ENCODE results near the gene SDK2. TPM values are rescaled to one million over a fixed set of nuclear protein-coding genes. Genes with fewer than 3 reads are reported as not detected.

Gene SDK2
- total and polyA plus RNA-seq, 9 of the 15 experiments (the other 6 are each of a cell fraction or from before 2014, with no cell fraction given): 0.04 TPM; not detected in 8

GRCh38 chr17:73522107-73522506 is 122.1 kb downstream of the SDK2 start (continued):
- no peak for TF ChIP-seq ZSCAN32 (CRISPR knock-in tag; IDR thresholded peaks at IDR 0.05)
- no peak for TF ChIP-seq U2AF2 (optimal IDR thresholded peaks at IDR 0.05; ENCODE audit: low read depth, low read length)
- no peak for TF ChIP-seq ZNF695 (CRISPR knock-in tag; IDR thresholded peaks at IDR 0.05)
- no peak for TF ChIP-seq ARID1B (IDR thresholded peaks at IDR 0.05)
- TF ChIP-seq MAFK (IDR thresholded peaks at IDR 0.05; ENCODE audit: low read length): no peak

- H3K9me1 ChIP-seq (ENCODE audit: control insufficient read depth, insufficient read depth, low read length): no peaks in the 10 kb centered on the region
- intact Hi-C loops (cut with micrococcal nuclease): no loop called here
- H4K20me1 ChIP-seq (replicated peaks; ENCODE audit: control insufficient read depth, insufficient read depth, low read length): no peaks in the 10 kb centered on the region
- no TSS peak for BruUV-seq (replicated peaks)
- POLR2A ChIA-PET: interaction anchor here (0.5 kb wide), 1 partner anchor 185 kb away, joined by 3 read pairs; no protein-coding TSS in a partner anchor
- peaks cover 0 to 60% of the 10 kb centered on the region in 2 experiments; a peak in 3 of 5 replicates for H3K27me3 ChIP-seq (ENCODE audit: control insufficient read depth in 2 of 2, insufficient read depth in 2 of 2, low read length in 2 of 2)
- no peak for FAIRE-seq
- no peak overlapping the region for H3K9ac ChIP-seq (ENCODE audit: insufficient read depth in 1 of 2, low read depth in 2 of 2, low read length in 2 of 2)
- 5% methylated on average over 5 of the region's 5 CpGs for WGBS (ENCODE audit: insufficient coverage, low coverage, missing lambda C conversion rate)
- H3K27ac ChIP-seq (ENCODE audit: extremely low read depth, low read depth, low read length): no peak overlapping the region
- no peak overlapping the region for H3K4me2 ChIP-seq (ENCODE audit: insufficient read depth, low read length)
- no peaks in the 10 kb centered on the region for H3K79me2 ChIP-seq (ENCODE audit: control insufficient read depth, insufficient read depth, low read length)
- no peaks in the 10 kb centered on the region for H3K4me1 ChIP-seq (replicated peaks in 1 of 2; ENCODE audit: control insufficient read depth in 2 of 2, insufficient read depth in 2 of 2, low read length in 2 of 2)
- H3K4me3 ChIP-seq: no peak overlapping the region
- H3K36me3 ChIP-seq (ENCODE audit: control insufficient read depth, insufficient read depth, low read length): no peaks in the 10 kb centered on the region
- DNase-seq (ENCODE audit: extremely low read depth in 1 of 4, low spot score in 3 of 4): no peak
- in situ Hi-C loops (cut with MboI): no loop called here
- CTCF ChIA-PET (ENCODE audit: low intra/inter-chr PET ratio): no interaction called here
- no peak for ATAC-seq
- H2AFZ ChIP-seq (ENCODE audit: low read depth, low read length): no peak overlapping the region
- H3K9me3 ChIP-seq (replicated peaks; ENCODE audit: control insufficient read depth, insufficient read depth, low read depth, low read length): no peaks in the 10 kb centered on the region
- TF ChIP-seq RBM25 (IDR thresholded peaks at IDR 0.05; ENCODE audit: low read depth, low read length, severe bottlenecking): no peak
- no peak for TF ChIP-seq ZNF134 (CRISPR knock-in tag; conservative IDR thresholded peaks at IDR 0.05)
- no peak for TF ChIP-seq XRCC5 (IDR thresholded peaks at IDR 0.05; ENCODE audit: low read depth, low read length)
- TF ChIP-seq ATF1 (CRISPR knock-in tag; IDR thresholded peaks at IDR 0.05): no peak
- no peak for TF ChIP-seq ATF1 (tag; IDR thresholded peaks at IDR 0.05)
- TF ChIP-seq E2F8 (IDR thresholded peaks at IDR 0.05; ENCODE audit: low read depth, partially characterized antibody): no peak
- no peak for TF ChIP-seq TCF7L2 (IDR thresholded peaks at IDR 0.05; ENCODE audit: low read depth, low read length)
These were observed 122.9 kb downstream of the SDK2 start for GRCh38 chr17:73521376-73521775.

Data from K562 (cell line).